NCI-H510A treated with DMSO at 0.1 percent for 48 hours (cell line): ENCODE data around the gene FAT1.

ENCODE experiments used
- DNase-seq: peaks from one replicate; lab custom pipeline; 2025; lab: John Stamatoyannopoulos, UW

The FAT1 gene

GRCh38 chr4:186651624-186652023 is 72.0 kb downstream of the FAT1 start:
- DNase-seq: peak; percentile 68

DNA sequence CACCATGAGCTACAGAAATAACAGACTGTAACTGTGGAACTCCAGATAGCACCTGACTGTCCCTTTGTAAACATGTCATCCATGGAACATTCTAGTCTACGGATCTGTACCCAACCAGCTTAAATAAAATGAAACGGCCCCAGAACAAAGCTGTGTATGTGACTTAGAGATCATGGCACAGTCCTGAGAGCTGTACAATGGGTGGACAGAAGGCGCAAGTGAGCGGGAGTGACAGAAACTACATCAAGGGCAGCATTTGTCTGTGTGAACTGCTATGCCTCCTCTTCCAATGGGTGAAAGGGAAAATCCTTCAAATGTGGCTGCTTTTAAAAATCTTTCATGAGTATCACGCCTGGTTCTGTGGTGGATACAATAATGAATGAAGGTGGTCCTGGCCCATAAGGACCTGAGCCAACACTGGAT is 72.5 kb downstream of the FAT1 start:
- peak; percentile 8 for DNase-seq

DNA sequence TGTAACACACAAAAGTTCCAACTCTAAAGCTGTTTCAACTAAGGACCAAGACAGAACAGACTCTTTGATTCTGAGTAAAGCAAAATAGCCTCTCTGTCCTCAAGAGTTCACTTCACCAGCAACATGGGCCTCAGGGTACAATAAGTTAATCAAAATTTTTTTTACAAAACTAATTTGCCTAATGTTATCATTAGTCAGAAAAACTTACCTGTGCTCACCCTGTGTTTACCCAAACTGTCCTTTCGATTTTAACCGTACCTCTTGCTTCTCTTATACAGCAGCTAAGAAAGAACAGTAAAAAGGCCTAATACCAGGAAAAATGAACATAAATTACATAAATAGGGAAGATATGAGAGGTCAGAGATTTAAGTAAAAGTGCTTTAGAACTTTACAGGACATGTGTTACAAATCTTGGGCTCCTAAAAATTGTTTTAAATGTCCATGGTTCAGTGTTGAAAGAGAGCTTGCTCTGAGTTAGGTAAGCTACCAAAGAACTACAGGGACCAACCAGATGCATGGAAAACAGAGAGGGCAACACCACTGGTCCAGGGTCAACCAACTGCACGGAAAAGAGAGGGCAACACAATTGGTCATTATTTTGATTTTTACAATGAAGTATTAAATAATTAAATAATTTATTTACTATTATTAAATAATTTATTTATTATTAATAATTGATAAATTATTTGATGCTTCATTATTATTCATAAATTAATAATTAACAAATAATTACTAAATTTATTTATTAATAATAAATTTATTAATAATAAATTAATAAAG is 73.1 kb downstream of the FAT1 start:
- no peak for DNase-seq

DNA sequence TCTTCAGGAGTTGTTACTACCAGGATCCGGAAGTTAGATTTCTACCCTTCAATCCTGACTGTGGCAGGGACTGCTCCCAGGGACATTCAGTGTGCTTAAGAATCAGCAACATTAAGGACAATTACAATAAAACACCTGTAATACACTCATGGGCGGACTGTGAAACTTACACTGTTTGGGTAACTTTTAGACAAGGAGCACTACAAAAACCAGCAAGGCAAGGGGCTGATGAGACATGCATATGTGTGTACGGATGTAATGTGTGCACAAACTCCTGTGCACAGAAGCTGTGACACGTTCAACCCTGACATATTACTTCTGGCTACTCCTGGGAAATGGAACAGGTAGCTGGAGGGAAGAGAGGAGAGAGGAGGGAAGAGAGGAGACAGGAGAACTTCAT is 75.8 kb downstream of the FAT1 start:
- no peak for DNase-seq

- peak; percentile 41 for DNase-seq
Measured at GRCh38 chr4:186644737-186645261, 78.9 kb downstream of the FAT1 start.

- DNase-seq: no peak
Measured at GRCh38 chr4:186644311-186644638, 79.4 kb downstream of the FAT1 start.

- DNase-seq: no peak
Measured at GRCh38 chr4:186643501-186644310, 80.0 kb downstream of the FAT1 start.

GRCh38 chr4:186642998-186643397 is 80.7 kb downstream of the FAT1 start:
- no peak for DNase-seq

- DNase-seq: no peak
Measured at GRCh38 chr4:186642530-186642929, 81.1 kb downstream of the FAT1 start.

DNA sequence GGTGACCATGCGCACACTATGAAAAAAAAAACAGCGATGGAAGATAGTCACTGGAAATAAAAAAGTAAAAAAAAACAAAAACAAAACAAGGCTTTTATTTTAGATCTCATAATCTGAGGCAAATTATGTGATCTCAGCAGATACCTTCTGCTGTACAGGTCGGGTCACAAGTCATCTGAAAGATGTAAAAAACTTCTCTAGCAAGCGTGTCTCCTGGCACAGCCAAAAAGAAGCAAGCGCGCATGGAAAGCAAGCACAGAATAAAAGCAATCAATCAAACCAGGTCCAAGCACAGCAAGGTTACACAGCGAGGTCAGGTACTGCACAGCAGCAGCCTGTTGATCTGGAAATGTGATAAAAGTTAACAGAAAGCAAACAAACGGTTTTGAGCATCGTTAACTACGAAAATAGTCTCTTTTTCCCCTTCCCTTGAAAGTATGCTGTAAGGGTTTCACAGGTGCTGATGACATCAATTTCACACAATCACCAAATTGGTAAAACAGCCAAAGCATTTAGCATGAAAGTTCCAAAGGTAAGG is 89.0 kb downstream of the FAT1 start:
- DNase-seq: no peak

GRCh38 chr4:186633844-186634243 is 89.8 kb downstream of the FAT1 start:
- no peak for DNase-seq

- no peak for DNase-seq
Measured at GRCh38 chr4:186630128-186630527, 93.5 kb downstream of the FAT1 start.

GRCh38 chr4:186628058-186628711 is 95.5 kb downstream of the FAT1 start:
- DNase-seq: no peak

DNA sequence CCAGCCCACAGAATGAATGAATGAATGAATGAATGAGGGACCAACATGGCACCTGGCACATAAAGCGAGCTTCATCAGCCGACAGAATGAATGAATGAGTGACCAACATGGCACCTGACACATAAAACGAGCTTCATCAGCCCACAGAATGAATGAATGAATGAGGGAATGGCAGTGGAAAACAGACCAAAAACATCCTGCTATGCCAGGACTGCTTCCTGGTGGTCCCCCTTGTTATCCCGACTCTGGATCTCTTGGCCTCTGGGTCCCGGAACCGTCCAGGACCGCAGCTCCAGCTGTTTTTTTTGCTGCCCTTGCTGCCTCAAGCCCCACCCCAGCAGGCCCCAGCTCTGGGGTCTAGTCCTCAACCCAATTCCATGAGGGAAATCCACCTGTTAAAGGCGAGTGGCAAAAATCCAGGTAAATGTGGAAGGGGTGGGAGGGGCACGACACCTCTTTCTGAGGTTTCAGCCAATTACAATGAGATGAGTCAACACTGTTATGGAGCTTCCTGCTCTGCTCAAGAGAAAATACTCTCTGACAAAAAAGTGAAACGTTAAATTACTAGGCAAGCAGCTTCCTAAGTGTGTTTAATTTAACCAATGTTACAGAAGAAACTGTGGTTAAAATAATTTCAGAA is 96.3 kb downstream of the FAT1 start:
- no peak for DNase-seq

- no peak for DNase-seq
Measured at GRCh38 chr4:186624951-186625350, 98.7 kb downstream of the FAT1 start.

DNA sequence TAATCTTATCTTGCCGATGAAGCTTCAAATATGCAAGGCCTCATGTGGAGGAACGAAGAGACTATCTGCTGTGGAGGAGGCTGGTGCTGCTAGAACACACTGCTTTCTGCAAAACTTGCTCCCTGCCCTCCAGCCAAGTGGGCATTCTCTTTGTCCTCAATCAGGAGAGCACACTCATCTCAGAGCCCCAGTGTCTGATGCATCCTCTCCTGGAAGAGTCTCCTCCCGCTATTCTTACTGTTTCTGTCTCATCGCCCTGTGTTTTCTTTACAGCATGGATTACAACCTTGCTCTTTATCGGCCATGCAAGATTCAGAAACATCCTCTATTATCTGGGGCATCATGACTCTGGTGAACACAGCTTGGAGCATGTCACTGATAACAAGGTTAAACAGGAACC is 100.1 kb downstream of the FAT1 start:
- DNase-seq: no peak

GRCh38 chr4:186622788-186623464 is 100.7 kb downstream of the FAT1 start:
- no peak for DNase-seq

GRCh38 chr4:186621959-186622553 is 101.6 kb downstream of the FAT1 start:
- no peak for DNase-seq

DNA sequence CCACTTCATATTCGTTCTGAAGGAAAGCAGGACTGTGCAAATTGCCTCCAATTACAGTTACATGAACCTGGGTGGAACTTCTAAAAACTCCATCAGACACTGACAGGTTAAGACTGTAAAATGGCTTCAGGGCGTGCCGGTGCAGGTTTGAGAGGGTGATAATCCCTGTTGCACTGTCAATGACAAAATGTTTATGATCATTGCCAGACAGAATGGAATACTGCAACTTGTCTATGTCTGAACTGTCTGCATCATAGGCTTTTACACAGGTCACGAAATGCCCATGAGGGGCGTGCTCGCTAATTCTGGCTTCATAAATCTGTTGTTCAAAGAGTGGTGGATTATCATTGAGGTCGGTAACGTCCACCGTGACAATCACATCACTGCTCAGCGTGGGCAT is 104.6 kb downstream of the FAT1 start:
- DNase-seq: no peak

DNA sequence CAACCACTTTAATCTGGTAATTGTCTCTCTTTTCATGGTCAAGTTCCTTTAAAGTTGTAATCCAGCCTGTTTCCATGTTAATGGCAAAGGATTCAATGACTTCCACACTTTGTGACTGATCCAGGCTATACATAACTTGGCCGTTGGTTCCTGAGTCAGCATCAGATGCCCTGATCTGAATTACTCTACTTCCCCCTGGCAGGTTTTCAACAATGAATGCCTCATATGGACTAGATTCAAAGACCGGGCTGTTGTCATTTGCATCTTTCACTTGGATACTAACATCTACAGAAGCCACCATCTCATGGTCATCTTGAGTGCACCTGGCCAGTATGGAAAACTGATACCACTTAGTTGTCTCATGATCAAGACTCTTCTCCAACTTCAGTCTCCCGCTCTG is 105.7 kb downstream of the FAT1 start:
- no peak for DNase-seq

GRCh38 chr4:186607490-186607889 is 116.2 kb downstream of the FAT1 start:
- DNase-seq: no peak
